GM18499 (cell line): ENCODE measurements around the gene LRRN2.
"Not testable (repeated sequence)": the region's sequence is repeated elsewhere in the genome, so short reads cannot be mapped to it uniquely, and the experiment has no call there.

Experiments used
- ATAC-seq: cut with Tn5 transposase; IDR thresholded peaks from one replicate; pipeline ENCODE4 v1.9.1; 2021; ENCODE audit warnings: moderate number of reproducible peaks; ENCODE audit not compliant: insufficient read depth, unreplicated experiment

Gene LRRN2

DNA sequence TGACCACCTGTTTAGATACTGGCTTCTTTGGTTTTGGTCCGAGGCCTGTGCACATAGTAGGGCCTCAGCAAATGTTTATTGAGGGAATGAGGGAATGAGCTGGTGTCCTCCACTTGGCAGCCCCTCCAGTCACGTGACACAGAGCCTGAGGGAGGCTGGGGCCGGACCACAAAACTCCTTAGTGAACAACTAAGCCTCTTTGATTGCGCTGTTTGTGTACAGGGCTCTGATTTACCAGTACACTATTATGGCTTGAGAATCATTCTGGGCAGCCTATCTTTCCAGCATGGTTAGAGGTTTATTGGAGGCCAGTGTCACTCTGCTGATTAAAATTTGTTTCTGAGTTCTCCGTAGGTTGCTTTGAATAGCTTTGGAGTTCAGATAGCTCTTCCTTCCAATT is 10.2 kb upstream of the LRRN2 start:
- ATAC-seq: no peak

DNA sequence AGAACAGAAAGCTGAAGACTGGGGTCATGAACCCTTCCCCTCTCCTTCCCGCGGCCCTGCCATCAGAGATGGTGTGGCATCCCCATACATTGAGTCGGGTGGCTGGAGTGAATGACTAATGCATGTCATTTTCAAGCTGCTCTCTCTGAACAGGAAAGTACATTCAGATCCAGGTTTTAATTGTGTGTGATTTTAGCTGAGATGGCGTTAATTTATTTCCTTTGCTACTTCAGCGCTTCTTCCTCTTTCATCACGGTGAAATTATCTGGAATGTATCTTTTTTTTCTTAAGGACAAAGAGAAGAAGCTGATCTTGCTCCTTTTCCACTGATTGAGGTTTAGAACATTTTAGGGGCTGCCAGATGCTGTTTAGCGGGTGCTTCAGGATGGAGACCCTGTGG is 8.6 kb upstream of the LRRN2 start:
- no peak for ATAC-seq

DNA sequence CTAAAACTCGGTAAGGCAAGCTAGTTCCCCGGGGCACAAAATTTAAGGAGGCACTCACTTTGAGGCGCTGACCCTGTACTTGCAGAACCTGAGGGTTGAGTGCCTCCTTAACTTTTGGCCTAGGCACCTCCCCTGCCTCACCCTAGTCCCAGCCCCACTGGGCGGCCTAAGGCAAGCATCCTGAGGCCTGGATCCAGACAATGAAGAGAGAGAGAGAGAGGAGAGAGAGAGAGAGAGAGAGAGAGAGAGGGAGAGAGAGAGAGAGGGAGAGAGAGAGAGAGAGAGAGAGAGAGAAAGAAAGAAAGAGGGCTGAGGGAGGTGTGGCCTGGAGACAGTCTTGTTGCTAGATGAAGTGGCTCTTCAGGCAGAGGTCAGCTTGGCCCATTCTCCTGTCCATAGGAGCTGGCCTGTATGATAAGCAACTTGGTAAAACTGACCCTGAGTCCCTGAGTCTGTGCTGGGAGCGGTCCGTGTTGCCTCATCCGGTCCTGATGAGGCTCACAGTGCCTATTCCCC is 7.4 kb upstream of the LRRN2 start:
- ATAC-seq: no peak

DNA sequence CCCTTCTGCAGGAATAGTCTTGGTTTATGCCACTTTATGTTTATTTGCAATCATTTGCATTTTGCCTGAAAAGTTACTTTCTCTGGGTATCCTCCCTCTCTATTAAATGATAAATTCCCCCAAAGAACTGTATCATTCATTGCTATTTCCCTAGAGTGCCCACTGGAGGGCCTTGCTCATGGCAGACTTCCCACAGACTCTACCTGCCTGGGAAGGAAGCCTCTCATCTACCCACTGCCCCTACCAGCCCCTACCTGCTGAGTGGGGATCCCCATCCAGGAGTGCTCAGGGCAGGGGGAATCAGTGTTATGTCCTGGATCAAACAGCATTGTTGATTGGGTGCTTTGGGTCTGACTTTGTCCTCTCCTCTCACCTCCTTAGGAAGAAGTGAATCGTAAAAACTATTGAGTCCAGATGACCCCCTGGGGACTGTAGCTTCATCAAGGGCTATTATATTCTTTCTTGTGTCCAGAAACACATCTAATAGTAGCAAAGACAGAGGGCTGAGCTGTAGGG is 6.8 kb upstream of the LRRN2 start:
- ATAC-seq: no peak

DNA sequence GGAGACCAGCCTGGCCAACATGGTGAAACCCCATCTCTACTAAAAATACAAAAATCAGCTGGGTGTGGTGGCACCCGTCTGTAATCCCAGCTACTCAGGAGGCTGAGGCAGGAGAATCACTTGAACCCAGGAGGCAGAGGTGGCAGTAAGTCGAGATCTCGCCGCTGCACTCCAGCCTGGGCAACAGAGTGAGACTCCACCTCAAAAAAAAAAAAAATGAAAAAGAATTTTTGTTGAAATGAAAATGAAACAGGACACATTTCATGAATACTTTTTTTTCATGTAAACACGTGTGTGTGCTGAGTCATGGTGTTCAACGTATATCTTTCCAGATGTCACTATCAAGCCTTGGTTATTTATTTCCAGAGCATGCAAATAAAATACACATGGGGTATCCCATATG is 5.8 kb upstream of the LRRN2 start:
- not testable (repeated sequence) for ATAC-seq

DNA sequence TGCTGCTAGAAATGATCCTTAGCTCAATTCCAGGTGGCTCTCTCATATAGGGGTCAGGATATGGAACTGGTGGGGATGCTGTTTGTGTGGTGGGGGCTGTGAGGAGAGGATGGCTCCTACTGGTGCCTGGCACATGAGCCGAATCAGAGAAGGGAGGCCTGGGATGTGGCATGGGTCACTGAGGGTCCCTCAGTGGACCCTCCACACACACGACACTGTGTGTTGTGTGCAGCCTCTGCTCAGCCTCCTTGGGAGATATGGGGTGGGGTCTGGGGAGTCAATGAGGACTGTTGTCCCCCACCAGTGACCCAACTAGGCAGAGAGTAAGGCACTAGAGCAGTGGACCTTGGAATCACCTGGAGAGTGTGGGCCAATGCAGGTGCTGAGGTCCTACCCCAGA is 3.2 kb upstream of the LRRN2 start:
- ATAC-seq: no peak

DNA sequence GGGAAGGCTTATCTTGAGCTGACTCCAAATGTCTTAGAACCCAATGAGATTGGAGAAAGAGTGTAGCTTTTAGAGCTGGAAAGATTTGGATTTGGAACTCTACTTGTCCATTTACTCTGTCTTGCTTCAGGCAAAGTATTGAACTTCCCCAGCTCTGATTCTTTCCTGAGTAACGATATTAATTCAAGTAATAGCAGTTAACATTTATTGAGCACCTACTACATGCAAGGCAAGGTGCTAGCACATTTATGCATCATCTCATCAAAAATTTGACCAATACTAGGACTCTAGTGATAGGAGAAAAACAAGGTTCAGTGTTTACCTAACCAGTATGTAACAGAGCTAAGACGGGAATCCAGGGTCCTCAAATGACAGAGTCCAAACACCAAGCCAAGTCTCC is 2.5 kb upstream of the LRRN2 start:
- no peak for ATAC-seq

DNA sequence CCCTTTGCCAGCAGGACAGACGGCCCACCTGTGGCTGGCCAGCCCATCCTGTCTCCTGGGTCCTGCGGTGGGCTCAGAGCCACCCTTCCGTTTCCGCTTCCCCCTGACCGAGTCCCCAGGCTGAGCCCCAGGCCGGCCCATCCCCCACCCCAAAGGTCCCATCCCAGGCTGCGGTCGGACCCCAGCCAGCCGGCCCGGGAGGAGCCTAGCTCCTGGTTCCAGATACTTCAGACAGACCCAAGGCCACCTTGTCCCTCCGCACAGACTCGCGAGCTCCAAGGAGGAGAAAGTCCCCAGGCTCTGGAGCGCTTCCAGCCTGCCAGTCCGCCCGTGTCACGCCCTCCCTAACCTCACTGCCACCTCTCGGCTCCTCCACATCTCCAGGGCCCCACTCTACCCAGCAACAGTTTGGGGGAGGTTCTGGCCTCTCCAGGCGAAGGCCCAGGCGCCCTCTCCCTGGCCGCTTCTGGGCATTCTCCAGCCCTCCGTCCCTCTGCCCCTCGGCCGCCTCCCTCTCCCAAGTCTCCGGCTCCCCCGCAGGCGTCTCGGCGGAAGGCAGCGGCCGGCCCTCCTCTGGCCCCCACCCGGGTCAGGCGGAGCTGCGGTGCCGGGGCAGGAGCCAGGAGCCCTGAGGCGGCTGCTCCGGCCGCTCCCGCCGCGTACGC is 835 bp downstream of the LRRN2 start:
- ATAC-seq: no peak

DNA sequence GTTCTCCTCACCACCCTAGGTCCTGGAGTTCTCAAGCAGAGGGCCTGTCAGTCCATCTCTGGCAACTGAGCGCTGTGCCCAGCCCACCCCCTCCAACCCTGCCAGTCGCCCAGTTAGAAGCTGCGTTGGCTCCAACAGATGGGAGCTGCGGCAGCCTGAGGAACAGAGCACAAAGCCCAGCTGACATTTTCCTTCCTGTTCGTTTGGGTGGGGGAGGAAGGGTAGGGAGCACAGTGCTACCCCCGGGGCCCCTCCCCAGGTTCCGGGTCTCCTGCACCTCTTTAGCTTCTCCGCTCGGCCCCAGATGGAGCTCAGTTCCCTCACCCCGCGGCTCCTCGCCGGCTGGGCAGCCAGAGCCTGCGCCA is 1.4 kb downstream of the LRRN2 start:
- ATAC-seq: no peak

DNA sequence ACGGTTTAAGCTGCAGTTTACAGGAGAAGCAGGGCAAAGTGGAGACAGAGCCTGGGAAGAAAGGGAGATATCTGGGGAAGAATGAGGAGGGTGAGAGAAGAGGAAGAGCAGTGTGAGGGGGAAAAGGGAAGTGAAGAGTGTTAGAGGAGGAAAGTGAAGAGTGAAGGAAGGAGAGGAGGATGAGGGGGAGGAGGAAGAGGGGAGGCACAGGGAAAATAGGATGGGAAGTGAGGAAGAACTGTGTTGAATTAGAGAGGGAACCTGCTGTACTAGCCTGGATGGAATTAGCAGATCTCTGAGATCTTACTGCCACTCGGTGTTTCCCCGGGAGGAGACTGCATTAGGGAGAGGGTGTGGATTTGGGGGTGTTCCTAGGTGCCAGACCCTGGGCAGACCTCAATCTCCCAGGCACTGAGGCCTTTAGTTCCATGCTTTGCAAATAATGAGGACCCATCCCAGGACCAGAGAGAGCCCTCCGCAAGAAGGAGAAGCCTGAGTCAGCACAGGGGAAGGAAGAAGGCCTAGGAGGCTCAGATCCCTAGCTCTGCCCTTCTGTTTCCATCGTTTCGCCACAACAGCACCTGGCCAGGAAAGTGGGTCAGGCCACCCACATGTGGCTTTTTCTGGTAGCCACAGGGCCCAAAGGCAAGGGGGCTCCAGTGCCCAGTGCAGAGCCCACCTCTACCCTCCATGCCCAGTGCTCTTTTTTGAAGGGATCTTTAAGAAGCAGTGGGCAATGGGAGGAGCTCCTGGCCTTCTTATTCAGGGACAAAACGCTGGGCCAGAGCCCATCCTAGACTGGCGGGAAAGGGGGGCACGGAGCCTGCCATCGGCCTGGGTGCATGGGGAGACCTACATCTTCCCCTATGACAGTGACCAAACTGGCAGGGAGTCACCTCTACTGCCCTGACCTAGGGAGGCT is 2.0 kb downstream of the LRRN2 start:
- no peak for ATAC-seq

DNA sequence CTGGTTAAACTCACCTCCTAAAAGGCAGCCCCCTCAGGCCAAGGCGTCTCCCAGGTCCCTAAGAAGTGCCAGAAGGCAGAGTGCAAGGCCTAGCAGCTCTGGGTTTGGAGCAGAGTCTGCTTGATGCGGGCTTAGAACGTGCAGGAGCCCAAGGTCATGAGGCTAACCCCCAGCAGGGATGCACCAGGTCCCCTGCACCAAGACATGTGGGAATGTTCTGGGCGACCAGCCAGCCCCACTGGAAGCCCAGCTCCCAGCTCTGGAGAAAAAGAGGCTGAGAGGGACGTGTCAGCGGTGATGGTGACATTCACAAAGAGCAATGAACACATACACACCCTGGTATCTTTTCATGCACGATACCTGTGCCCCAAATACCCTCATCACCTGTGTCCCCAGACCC is 5.1 kb downstream of the LRRN2 start:
- no peak for ATAC-seq

DNA sequence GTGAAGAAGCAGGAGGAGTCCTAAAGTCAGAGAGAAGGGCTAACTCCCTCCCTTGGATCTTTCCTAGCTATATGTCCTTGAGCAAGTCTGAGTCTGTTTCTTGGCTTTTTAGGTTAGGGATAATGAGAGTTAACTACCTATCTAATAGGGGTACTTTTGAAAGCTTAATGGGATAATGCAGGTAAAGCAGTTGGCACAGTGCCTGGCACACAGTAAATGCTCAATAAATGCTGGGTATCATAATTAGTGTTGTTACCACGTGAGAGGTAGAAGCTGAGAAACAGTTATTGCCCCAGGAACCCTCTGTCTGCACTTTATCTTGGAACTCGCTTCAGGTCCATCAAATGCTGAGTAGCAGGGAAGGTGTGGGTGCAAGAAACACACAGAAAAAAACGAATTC is 5.5 kb downstream of the LRRN2 start:
- ATAC-seq: no peak

DNA sequence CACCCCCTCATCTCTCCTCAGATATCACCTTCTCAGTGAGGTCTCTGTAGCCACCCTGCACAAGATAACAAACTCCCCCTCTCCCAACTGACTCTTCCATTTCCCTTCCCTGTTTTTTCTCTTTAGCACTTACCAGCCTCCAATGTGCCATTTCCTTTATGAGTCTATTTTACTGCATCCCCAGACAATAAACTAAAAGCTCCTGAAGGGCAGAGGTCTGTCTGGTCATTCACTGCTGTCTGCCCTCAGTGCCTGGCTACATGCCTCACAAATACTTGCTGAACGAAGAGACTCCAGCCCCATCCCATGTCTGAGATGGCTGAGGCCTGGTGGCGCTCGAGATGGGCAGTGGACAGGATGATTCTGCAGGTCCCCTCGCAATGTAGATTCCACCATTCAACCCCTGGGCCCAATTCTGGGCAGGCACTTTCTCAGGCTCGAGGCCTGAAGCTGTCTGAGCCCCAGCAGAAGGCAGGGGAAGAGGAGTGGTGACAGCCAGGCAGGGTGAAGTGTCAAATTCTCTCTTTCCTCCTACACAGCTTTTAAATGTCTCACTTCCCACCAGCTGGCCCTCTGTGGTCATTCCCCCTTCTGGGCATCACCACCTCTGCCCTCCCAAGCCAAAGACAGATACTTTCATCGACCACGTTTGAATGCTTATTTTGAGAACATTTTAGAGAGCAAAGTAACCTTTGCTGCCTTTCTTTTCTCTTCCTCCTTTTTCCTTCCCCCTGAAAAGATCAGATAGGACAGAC is 6.6 kb downstream of the LRRN2 start:
- ATAC-seq: no peak

DNA sequence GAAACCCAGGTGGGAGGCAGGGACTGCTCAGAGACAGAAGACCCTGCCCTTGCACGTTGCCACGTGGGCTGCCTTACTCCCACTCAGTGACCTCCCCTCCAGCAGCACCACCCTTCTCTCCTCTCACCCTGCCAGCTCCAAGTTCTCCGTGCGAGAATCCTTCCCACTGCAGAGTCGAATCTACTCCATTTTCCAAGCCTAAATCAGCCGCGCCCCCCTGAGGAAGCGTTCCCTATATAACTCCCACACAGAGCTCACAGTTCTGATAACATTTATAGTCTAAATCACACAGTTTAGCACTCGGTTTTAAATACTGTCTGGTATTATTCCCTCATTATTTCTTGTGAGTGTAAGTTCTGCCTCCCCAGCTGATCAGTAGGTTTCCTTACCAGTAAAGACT is 7.7 kb downstream of the LRRN2 start:
- no peak for ATAC-seq

DNA sequence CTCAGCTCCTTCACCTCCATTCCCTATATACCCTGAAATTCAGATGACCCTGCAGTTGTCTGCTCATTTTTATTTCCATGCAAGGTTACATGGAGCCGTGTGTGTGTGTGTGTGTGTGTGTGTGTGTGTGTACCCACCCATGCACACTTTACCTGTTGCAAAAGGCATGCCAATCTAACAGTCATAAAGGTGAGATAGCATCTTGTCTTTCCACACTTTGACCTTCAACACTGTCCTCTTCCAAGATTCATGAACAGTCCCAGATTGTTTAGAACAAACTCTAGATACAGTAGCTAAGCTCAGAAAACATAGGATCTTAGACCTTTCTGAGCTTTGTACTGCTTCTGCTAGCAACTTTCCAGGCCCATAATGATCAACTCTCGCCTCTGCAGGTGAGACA is 9.5 kb downstream of the LRRN2 start:
- ATAC-seq: no peak

DNA sequence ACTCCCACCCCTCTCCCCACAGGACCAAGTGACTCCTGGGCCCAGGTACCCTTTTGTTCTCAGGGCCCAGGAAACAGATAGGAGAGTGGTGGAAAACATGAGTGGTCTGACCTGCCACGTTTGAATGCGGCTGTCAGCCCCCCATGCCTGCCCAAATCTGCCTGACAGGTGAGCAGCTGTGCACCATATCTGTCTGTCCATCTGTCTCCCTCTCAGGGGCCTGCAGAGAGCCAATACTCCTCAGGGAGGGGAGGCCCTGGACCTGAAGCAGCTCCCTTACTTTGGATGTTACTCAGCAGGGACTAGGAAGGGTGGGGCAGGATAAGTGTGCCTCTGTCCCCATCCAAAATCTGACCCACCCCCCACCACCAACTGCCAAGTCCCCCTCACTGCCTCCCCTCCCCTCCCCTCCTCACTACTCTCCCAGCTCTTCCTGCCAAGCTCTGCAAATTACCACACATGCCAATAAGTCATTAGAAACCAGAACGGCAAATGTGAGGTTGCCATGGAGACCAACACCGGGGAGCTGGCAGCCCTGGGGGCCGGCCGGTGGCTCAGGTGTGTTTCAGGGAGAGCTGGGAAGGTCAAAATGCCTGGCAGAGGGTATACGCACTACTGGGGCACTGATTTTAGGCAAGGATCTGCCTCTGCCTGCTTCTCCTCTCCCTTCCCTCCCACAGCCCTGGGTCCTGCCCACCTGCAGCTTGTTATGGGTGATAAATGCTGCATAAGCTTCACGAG is 11.5 kb downstream of the LRRN2 start:
- ATAC-seq: no peak

DNA sequence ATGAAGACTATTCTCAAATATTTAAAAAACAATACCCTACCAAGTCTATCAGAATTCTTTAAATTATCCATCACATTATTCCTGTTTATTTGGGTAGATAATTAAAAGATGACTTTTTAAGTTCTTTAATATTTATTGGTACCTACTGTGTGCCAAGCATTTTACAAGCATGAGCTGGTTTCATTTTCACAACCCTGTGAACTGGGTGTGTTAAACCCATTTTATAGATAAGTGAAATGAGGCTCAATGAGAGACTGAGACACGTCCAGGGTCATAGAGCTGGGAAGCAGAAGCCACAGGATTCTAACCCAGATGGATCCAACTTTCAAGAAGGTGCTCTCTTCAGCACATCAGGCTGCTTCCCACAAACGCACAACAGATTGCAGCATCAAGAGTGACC is 12.3 kb downstream of the LRRN2 start:
- ATAC-seq: no peak

DNA sequence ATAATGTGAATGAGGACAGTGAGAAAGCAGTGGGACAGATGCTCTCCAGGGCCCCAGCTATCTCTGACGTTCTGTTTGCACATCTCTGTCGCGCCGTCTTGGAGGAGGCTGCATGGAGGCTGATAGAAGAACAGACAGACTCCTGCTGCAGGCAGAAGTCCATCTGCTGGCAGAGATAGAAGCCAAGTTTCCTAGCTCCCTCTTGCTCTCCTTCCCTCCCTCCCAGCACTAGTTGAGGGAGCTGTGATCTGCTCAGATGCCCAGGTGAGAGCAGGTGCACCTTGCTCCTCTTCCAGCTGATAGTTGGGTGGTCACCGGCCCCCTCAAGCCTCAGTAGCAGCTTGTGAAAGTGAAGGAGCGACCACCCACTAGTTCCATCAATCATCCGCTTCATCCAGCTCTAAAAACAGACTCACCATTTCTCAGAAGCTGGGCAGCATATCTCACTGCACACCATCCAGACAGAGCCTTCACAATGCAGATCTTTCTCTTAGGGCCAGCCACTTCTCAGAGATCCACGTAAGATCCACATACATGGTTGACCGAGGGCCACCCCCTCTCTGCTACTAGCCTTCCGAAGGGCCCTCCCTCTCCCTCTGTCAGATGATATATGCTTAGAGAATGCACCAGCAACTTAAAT is 12.9 kb downstream of the LRRN2 start:
- ATAC-seq: no peak

DNA sequence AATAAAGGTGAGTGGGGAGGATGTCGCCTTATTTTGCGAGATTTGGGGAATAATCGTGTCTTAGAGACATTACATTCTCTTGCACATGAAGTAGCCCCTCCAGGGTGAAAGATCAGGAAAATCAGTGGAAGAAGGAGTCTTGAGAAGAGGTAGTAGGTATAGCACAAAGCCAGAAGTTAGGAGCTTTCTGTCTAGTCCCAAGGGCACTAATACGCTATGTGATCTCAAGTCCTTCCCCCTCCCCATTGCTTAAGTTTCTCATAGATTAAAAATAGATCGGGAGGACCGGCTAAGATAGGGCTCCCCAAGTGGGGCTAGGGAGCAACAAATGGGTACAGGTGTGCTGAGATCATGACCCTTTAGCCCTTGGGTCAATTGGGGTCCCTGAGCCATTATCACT is 13.5 kb downstream of the LRRN2 start:
- ATAC-seq: no peak
